Stomach (tissue), 9 donors: ENCODE measurements around the gene B9D2. TPM values are rescaled to one million over a fixed set of nuclear protein-coding genes. Genes with fewer than 3 reads are reported as not detected.

Source experiments
- DNase-seq, 2 donors: peaks; one replicate each; pipeline versions ENCODE4 v3.0.0 to v3.0.0-alpha.2; 2013 to 2019
- H3K27ac ChIP-seq, 5 donors: fragments of 200-600 bp in 4 of 5; sonication (generic) in 4 of 5; one replicate each; pipeline ENCODE4 v1.5.1; 2013 to 2019; ENCODE audit warnings: mild to moderate bottlenecking in 1 of 5, moderate library complexity in 1 of 5
- H3K27me3 ChIP-seq, 3 donors: fragments of 200-600 bp; sonication (generic); one replicate each; pipeline ENCODE4 v1.5.1; 2017 to 2019; ENCODE audit warnings: mixed run types in 1 of 3
- H3K36me3 ChIP-seq, 4 donors: fragments of 200-600 bp; sonication (generic); 1 replicate in 3 of 4; 2 replicates in 1 of 4; pipeline ENCODE4 v1.5.1; 2016 to 2019
- H3K4me1 ChIP-seq, 4 donors: fragments of 200-600 bp; sonication (generic); one replicate each; pipeline ENCODE4 v1.5.1; 2016 to 2019
- H3K4me3 ChIP-seq, 4 donors: fragments of 200-600 bp; sonication (generic) in 3 of 4; one replicate each; pipeline ENCODE4 v1.5.1; 2016 to 2019; ENCODE audit warnings: mild to moderate bottlenecking in 1 of 4
- H3K9me3 ChIP-seq, 4 donors: fragments of 200-600 bp; sonication (generic); one replicate each; pipeline ENCODE4 v1.5.1; 2016 to 2019
- EP300 ChIP-seq: sonication (generic); formaldehyde crosslinking; IDR thresholded peaks from one replicate; pipeline ENCODE4 v1.6.1; 2017; ENCODE audit warnings: antibody characterized with exemption
- POLR2A ChIP-seq, 4 donors: fragments of 450-650 bp; IDR thresholded peaks; one replicate each; pipeline ENCODE4 v1.6.1; 2016; ENCODE audit warnings: antibody characterized with exemption in 4 of 4, control low read depth in 2 of 4, mild to moderate bottlenecking in 1 of 4, moderate library complexity in 1 of 4
- POLR2AphosphoS5 ChIP-seq, 3 donors: sonication (generic); formaldehyde crosslinking; IDR thresholded peaks; one replicate each; pipeline ENCODE4 v1.6.1; 2016; ENCODE audit warnings: antibody characterized with exemption in 3 of 3
- WGBS, 5 donors: extraction: QIAGEN DNeasy Blood & Tissue Kit in 3 of 5; methylation state at CpG; one replicate each; pipeline versions ENCODE4 v1.1.5 to v1.1.7; 2013 to 2018; 5-methylcytosine and 5-hydroxymethylcytosine counted together
- intact Hi-C: fragments of 100-400 bp; cut with DNase I; formaldehyde crosslinking; loops from one replicate; pipeline ENCODE4 v1.15.1; 2023; ENCODE audit warnings: low total_unique reads
- polyA plus RNA-seq, 3 donors: library from polyadenylated mRNA; stranded (reverse); fragments of 200-250 nt; gene quantifications; one replicate each; pipeline ENCODE4 v1.2.3, GENCODE V29; 2013
- total RNA-seq, 5 donors: library from RNA; depleted of rRNA; stranded (reverse); fragments of >200 nt; gene quantifications; one replicate each; pipeline versions ENCODE4 v1.1.0 to v1.2.3, GENCODE V29; 2014 to 2016
- TF ChIP-seq, protein P1 (sequence below), 7 experiments: fragments of 450-650 bp in 4 of 7; fragments of 200-600 bp in 3 of 7; sonication (generic) in 3 of 7; IDR thresholded peaks; one replicate each; pipeline ENCODE4 v1.5.1; 2016 to 2019; ENCODE audit warnings: antibody characterized with exemption in 7 of 7, control low read depth in 2 of 7, mild to moderate bottlenecking in 1 of 7
- donor health status: healthy with polysubstance abuse.
- donor health status: Bipolar disorder and iron deficiency.
- donor health status: healthy.

The B9D2 gene
- total and polyA plus RNA-seq, 8 donors = 0.58 to 20.3 (median 9.2) TPM; not detected in 1

DNA sequence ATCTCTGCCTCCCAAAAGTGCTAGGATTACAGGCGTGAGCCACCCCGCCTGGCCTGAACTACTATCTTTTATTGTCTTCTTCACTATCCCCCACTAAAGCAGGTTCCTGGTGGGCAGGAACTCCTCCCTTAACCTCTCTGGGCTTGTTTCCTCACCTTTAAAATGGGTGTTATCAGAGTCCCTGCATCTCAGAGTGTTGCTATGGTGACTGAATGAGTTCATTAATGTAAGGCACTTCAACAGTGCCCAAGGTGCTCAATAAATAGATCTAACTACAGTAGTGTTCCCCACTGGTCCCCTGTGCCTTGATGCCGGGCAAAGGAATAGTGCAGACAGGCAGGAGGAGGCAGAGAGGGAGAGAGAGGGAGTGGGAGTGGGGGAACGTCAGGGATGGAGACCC is 33.5 kb downstream of the B9D2 start:
- intact Hi-C loops = no loop called here

DNA sequence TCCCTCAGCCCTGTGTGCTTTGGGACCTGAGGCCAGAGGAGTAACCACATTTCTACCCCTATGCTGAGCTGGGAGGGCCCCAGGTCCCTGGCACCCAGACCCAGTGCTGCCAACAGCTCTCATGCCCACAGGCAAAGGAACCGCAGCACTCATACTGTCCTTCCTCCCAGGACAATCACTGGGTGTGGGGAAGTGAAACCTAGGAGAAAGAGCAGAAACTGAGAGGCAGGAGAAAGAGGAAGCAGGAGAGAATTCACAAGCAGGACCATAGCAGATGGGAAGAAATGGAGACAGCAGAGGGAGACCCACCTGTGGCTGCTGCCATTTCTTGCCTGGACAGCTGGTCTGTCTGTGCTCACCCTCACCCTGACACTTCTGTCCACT is 35.1 kb downstream of the B9D2 start:
- DNase-seq = no peak
- H3K27me3 ChIP-seq = no peaks in the 10 kb centered on the region
- H3K36me3 ChIP-seq = peaks cover 13 to 47% (median 39%) of the 10 kb centered on the region in 4 donors
- peaks cover 55 to 92% (median 62%) of the 10 kb centered on the region in 4 donors for H3K4me1 ChIP-seq
- H3K9me3 ChIP-seq = no peaks in the 10 kb centered on the region
- peak overlapping the region; percentile 47 to 91 (median 87) for H3K27ac ChIP-seq
- TF ChIP-seq EP300 (no peak), POLR2A (IDR thresholded peaks at IDR 0.05) (no peak), POLR2AphosphoS5 (IDR thresholded peaks at IDR 0.05) (no peak)
- TF ChIP-seq, protein P1, sequence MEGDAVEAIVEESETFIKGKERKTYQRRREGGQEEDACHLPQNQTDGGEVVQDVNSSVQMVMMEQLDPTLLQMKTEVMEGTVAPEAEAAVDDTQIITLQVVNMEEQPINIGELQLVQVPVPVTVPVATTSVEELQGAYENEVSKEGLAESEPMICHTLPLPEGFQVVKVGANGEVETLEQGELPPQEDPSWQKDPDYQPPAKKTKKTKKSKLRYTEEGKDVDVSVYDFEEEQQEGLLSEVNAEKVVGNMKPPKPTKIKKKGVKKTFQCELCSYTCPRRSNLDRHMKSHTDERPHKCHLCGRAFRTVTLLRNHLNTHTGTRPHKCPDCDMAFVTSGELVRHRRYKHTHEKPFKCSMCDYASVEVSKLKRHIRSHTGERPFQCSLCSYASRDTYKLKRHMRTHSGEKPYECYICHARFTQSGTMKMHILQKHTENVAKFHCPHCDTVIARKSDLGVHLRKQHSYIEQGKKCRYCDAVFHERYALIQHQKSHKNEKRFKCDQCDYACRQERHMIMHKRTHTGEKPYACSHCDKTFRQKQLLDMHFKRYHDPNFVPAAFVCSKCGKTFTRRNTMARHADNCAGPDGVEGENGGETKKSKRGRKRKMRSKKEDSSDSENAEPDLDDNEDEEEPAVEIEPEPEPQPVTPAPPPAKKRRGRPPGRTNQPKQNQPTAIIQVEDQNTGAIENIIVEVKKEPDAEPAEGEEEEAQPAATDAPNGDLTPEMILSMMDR (IDR thresholded peaks at IDR 0.05) = no peak
- intact Hi-C loops = no loop called here
- 45 to 67% (median 56%) methylated on average over 1 of the region's 1 CpG for WGBS, 5 donors
- H3K4me3 ChIP-seq = peak overlapping the region in 1 of 4 donors; percentile 44

More for the DNA sequence above, 33.5 kb downstream of the B9D2 start:
- no peak overlapping the region for H3K4me3 ChIP-seq
- H3K36me3 ChIP-seq = peaks cover 13 to 58% (median 43%) of the 10 kb centered on the region in 4 donors
- 66 to 86% (median 81%) methylated on average over 3 to 4 of the region's 4 CpGs for WGBS, 5 donors
- no peaks in the 10 kb centered on the region for H3K27me3 ChIP-seq
- peaks cover 38 to 89% (median 46%) of the 10 kb centered on the region in 4 donors for H3K4me1 ChIP-seq
- peak overlapping the region in 2 of 5 donors; percentile 8 to 17 for H3K27ac ChIP-seq
- DNase-seq = peak in 1 of 2 donors; percentile 8
- TF ChIP-seq, protein P1 (IDR thresholded peaks at IDR 0.05) = no peak
- TF ChIP-seq POLR2A (IDR thresholded peaks at IDR 0.05) = no peak
- TF ChIP-seq POLR2AphosphoS5 (IDR thresholded peaks at IDR 0.05) = no peak
- TF ChIP-seq EP300 = no peak
- no peaks in the 10 kb centered on the region for H3K9me3 ChIP-seq

DNA sequence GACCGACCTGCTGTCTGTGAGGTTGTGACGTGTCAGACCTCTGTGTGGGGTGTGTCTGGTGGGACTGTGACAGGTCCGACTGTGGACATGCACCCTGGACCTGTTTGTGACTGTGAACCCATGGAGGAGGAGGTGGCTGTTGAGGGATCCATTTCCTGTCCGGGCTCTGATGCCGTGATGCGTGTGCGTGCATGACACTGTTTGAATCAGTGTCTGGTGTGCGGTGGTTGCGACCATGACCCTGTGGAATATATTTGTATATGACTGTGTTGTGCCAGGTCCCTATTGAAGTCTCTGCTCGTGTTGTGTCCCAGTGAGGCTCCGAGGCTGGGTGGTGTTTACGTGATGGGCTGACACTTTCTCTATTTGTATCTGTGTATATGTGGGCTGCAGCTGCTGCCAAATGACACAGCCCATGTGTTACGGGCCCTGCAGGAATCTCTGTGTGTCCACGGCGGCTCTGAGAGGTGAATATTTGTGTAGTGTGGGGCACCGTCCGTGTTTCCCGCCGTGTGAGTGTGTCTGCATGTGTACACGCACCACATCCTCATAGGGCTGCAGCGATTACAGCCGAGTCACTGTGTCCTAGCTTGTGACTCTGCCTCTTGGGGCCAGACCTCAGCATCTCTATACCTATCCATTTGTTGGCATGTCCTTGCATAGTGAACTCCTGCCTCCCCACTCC is 35.6 kb downstream of the B9D2 start:
- intact Hi-C loops = no loop called here
- Histone ChIP-seq H3K27me3 (no peaks in the 10 kb centered on the region), H3K4me3 (peak overlapping the region; percentile 29 to 44 (median 34)), H3K9me3 (no peaks in the 10 kb centered on the region), H3K27ac (peak overlapping the region; percentile 47 to 91 (median 87)), H3K36me3 (peaks cover 13 to 45% (median 38%) of the 10 kb centered on the region in 4 donors), H3K4me1 (peaks cover 60 to 92% (median 67%) of the 10 kb centered on the region in 4 donors)
- no peak for DNase-seq
- TF ChIP-seq POLR2A (IDR thresholded peaks at IDR 0.05) = no peak
- no peak for TF ChIP-seq EP300
- TF ChIP-seq, protein P1 (IDR thresholded peaks at IDR 0.05) = no peak
- no peak for TF ChIP-seq POLR2AphosphoS5 (IDR thresholded peaks at IDR 0.05)
- 24 to 49% (median 26%) methylated on average over 17 to 22 of the region's 22 CpGs for WGBS, 5 donors

DNA sequence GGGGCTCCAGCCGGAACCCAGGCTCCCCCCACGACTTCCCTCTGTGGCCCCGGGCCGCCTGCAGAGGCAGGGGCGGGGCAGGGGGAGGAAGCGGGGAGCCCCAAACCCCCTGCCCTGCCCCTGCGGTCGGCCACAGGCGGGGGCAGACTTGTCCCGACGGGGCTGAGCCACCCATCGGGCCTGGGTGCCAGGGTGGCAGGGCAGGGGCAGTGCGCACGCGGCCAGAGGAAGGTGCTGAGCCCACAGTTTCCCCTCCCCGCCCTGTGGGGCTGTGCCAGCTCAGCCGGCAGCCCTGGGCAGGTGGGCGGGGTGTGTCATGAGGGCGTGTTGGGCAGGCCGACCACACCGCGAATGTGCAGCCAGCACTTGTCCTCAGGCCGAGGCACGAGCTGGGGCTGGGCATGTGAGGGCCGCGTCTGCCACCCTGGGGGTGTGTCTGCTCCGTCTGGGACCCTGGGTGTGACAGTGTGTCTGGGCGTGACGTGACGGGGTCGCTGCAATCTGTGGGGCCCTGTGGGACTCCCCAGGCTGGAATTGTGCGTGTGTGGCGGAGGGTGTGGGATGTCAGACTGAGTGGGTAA is 36.3 kb downstream of the B9D2 start:
- Histone ChIP-seq H3K27me3 (no peaks in the 10 kb centered on the region), H3K27ac (peak overlapping the region; percentile 47 to 91 (median 87)), H3K4me1 (peaks cover 66 to 94% (median 74%) of the 10 kb centered on the region in 4 donors), H3K36me3 (peaks cover 13 to 47% (median 40%) of the 10 kb centered on the region in 4 donors), H3K9me3 (no peaks in the 10 kb centered on the region), H3K4me3 (peak overlapping the region; percentile 29 to 44 (median 34))
- TF ChIP-seq POLR2AphosphoS5 (IDR thresholded peaks at IDR 0.05) (peak in 2 of 3 donors; percentile 64 to 65), POLR2A (IDR thresholded peaks at IDR 0.05) (no peak), EP300 (no peak)
- TF ChIP-seq, protein P1 (IDR thresholded peaks at IDR 0.05) = no peak
- intact Hi-C loops = no loop called here
- 11 to 27% (median 14%) methylated on average over 12 to 33 of the region's 33 CpGs for WGBS, 5 donors
- peak; percentile 87 to 92 for DNase-seq
